ENCODE data around the gene ZBTB49.
A peak's percentile ranks its signal among the peaks of the same experiment; 100 is the strongest.

ZBTB49 gene

DNA sequence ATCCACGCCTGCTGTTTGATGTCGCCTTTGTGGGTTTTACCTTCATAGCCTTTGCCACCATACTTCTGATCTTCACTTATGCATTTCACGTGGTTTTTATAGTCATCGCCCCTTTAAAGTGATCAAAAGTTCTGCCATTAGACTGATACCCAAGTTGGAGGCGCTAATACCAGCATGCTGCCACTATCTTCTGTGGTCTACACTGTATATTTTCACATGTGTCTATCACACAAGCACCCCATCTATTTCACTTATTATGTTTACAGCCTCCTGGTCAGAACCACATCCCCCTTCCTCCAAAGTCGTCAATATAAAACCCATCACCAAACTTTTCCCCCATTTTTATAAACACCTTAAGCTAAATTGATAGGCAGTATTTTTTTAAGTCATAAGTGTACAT, 8.3 kb upstream of the ZBTB49 start:
- DNase-seq (ENCODE audit: low read depth), result no peak

DNA sequence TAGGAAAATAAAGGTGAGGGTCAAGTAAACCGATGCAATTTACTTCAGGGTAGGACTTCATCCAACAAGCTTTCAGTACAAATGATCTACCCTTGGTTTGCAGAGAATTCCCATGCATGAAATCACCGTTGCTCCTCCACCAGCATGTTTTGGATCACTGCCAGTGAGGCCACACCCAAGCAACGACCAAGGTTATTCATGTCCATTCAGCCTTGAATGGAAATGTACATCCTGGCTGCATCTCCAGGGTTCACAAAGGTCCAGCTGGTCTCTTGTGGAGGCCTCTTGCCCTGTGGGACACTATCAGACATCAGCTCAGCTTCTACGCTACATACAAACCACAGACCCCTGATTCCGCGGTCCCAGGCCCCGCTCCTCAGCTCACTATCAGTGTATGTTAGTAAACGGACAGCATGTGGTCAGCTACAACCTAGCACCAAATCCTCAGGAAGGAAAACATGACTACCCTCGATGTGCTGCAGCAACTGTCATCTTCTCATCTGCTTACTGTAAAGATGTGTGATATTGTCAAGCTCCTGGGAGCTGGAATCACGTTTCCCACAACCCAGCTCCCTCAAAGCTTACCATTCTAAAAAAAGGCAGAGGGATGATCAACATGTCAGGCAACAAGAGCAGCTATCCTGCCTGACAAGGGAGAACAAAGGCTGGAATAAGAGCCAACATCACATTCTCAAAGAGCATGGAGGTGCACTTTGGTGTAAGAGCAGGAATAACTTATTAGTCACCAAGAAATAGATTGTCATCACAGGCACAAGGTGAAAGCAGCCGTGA, 5.0 kb upstream of the ZBTB49 start:
- DNase-seq (ENCODE audit: low read depth), result no peak

DNA sequence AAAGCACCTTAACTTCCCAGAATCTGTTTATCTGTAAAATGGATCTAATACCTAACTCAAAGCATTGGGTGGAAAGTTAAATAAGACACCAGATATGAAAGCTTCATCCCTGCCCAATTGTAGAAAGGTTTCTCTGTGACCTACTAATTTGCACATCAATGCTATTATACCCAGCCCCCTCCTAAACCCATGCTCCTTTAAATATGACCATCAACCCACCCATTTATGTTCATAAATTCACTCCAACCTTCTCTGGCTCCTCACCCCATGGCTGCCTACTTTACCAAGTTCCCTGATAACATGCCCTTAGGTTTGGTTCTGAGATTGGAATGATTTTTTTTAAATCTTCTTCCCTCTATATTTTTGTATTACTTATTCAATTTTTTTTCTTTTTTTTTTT, 2.0 kb upstream of the ZBTB49 start:
- no peak for DNase-seq (ENCODE audit: low read depth)

DNA sequence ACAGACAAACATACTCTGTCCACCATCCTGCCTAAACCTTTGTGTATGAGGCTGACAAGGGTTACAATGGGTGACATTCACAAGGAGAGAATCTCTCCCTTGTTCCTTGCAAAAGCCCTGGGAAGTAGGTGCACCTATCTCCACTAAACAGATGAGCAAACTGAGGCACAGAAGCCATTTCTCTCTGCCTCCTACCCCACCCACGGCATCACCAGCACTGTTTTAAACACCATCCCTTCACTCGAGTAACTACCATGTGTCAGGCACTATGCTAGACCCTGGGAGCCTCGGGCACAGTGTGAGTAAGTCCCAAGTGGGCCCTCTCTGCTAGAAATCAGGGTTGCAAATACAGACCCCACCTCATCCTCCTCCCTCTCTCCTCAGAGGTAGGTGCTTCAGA, 996 bp upstream of the ZBTB49 start:
- no peak for DNase-seq (ENCODE audit: low read depth)

DNA sequence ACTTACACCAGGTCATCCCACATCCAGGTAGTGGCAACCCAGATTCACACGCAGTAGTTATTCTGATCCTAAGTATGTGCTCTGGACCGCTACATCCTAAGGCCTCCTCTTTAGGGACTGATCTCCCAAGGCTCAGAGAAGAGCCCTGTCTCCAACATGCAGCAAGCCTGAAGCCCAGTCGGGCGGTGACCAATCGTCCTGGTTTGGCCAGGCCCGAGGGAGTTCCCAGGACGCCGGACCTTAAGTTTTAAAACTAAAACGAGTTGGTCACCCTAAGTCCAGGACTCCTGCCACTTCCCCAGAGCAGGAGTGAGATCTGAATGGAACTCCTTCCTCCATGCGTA, 482 bp upstream of the ZBTB49 start:
- no peak for DNase-seq (ENCODE audit: low read depth)

DNA sequence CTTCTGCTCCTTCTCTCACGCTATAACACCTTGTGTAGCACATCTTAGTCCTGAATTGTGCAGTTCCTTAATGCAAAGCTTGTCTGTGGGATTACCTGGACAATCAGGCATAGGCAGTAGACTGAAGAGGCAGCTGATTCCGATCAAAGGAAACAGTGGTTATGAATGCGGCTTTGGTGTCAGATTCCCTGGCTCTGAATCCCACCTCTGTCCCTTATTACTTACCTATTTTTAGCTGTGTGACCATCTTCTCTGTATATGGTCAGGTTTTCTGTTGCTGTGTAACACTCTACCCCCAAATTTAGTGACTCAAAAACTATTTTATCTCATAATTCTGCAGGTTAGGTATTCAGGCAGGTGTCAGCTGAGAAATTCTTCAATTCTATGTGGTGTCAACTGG, 3.2 kb downstream of the ZBTB49 start:
- DNase-seq (ENCODE audit: low read depth), result no peak

DNA sequence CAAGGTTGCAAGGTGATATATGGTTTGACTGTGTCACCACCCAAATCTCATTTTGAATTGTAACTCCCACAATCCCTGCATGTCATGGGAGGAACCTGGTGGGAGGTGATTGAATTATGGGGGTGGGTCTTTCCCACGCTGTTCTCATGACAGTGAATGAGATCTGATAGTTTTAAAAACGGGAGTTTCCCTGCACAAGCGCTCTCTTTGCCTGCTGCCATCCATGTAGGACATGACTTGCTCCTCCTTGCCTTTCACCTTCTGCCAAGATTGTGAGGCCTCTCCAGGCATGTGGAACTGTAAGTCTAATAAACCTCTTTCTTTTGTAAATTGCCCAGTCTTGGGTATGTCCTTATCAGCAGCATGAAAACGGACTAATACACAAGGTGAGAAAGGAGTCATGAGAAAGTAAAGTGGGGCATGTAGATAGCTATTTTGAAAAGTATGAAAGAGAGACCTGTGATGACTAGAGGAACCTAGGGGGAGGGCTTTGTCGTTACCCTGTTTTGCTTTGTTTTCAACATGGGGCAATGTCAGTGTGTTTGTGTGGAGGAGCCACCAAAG, 6.3 kb downstream of the ZBTB49 start:
- no peak for DNase-seq (ENCODE audit: low read depth)

DNA sequence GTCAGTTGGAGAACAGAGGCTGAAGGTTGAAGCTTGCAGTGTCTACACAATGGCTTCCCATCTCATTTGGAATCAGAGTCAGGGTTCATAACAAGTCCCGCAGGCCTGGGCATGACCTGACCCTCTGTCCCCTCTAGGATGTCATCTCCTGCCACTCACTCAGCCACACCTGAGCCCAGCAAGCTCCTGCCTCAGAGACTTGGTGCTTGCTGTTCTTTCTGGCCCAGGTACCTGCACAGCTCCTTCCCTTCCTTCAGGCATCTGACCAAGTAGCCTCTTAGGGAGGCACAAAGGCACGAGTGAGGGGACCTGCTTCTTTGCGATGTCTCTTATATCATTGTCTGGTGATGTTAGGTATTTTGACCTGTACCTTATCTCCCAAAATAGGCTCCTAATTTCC, 9.0 kb downstream of the ZBTB49 start:
- DNase-seq (ENCODE audit: low read depth), result no peak

DNA sequence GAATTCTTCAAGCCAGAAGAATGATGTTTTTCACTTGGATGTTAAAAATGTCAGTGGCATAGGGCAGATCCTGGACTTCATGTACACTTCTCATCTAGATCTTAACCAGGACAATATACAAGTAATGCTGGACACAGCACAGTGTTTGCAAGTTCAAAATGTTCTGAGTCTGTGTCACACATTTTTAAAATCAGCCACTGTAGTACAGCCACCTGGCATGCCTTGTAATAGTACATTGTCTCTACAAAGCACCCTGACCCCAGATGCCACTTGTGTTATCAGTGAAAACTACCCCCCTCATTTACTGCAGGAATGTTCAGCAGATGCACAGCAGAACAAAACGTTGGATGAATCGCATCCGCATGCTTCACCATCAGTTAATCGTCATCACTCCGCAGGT, 11.9 kb downstream of the ZBTB49 start:
- no peak for DNase-seq (ENCODE audit: low read depth)

DNA sequence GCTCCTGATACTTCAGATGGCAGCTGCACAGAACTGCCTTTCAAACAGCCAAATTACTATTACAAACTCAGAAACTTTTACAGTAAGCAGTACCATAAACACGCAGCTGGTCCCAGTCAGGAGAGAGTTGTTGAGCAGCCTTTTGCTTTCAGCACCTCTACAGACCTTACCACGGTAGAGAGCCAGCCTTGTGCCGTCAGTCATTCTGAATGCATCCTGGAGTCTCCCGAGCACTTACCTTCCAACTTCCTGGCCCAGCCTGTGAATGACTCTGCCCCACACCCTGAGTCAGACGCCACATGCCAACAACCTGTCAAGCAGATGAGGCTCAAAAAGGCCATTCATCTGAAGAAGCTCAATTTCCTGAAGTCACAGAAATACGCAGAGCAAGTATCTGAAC, 12.4 kb downstream of the ZBTB49 start:
- DNase-seq (ENCODE audit: low read depth), result no peak

DNA sequence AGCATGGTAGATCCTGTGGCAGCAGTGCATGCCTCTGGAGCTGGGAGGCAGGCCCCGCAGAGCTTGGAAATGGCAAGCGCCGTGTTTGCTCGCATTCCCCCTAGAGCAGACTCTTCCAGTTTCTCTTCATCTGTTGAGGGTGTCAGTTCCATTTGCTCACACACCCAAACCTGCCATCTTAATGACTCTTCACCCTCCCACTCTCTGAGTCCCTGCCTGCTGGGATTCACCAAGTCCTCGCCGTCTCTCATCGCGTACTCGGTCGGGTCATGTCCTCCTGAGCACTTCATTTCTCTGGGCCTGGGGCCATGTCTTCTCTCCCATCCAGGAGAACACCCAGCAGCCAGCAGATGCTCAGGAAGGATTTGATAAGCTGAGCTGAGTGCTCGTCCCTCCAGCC, 16.9 kb downstream of the ZBTB49 start:
- DNase-seq (ENCODE audit: low read depth), result no peak

DNA sequence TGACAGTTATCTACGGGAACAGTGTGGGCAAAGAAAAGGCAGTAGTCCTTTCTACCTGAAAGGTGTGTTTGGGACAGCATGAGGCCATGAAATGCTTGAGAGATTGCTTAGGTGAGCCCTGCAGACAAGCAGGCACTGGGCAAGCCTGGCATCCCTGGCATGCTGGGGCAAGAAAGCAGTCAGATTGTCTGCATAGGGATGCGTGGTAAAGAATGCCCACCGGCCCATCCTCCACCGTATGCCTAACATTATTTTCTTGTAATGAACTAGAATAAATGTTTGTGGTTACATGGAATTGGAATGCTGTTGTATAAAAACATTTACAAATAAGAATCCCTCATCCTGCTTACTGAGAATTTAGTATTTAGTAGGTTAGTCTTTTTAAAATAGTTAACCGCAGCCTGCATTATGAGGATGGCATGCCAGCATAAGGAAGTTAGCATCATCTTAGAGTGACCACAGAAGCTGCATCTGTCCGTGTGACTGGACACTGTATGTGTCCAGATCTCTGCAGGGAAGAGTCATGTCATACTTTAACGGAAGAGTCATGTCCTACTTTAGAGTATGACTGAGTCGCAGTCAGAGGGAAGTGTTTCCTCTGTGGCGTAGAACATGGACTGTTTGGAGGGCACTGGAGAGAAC, 18.9 kb downstream of the ZBTB49 start:
- peak; percentile 38 for DNase-seq (ENCODE audit: low read depth)

DNA sequence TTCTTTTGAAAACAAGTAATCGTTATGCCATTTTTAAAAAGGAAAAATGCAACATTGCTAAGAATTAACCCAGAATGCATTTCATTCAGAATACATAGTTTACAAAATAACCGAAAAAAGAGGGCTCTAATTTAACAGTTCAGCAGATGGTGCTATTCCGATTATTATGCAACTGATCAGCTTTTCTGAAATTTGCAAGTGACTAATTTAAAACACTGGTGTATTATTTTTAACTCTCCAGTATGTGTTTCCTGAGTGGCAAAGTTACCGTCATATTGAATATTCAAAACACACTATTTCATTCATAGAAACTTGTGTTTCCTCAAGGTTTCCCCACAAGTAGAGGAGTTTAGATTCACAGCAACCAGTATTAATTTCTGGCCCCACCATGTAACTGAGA, 21.1 kb downstream of the ZBTB49 start:
- no peak for DNase-seq (ENCODE audit: low read depth)

DNA sequence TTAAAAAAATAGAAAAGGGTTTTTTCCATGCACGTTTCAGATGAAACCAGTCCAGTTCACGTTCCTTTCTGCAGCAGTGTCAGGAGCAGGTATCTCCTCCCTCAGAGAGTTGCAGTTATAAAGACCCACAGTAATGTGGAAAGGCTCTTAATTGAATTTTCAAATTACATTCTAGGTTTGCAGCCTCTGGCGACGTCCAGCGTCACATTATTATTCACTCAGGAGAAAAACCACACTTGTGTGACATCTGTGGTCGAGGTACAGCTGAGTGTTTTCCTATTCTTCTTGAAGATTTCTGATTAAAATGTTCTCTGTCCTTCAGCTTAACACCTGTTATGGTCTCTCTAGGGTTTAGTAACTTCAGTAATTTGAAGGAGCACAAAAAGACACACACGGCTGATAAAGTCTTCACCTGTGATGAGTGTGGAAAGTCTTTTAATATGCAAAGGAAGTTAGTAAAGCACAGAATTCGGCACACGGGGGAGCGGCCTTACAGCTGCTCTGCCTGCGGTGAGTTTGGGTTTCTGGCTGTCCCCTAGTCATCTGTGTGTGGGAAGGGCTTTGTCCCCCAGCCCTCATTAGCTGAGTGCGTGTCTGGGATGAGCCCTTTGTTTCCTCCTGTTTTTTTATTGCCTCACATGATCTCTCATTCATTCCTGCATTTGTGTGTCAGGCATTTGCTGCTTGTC, 25.6 kb downstream of the ZBTB49 start:
- no peak for DNase-seq (ENCODE audit: low read depth)

DNA sequence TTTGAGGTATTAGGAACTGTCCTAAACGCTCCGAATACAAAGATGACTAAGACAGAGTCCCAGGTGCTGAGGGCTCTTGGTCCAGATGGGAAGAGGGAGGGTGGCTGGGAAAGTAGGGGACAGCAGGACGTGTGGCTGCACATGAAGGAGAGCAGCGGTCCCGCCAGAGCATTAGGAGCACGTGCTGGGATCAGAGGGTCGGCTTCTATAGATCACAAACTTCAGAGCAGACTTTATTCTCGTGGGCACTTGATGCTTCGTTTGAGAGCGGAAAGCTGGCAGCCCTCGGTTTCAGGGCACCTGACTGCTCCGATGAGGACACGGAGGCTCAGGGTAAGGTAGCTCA, 26.1 kb downstream of the ZBTB49 start:
- no peak for DNase-seq (ENCODE audit: low read depth)

DNA sequence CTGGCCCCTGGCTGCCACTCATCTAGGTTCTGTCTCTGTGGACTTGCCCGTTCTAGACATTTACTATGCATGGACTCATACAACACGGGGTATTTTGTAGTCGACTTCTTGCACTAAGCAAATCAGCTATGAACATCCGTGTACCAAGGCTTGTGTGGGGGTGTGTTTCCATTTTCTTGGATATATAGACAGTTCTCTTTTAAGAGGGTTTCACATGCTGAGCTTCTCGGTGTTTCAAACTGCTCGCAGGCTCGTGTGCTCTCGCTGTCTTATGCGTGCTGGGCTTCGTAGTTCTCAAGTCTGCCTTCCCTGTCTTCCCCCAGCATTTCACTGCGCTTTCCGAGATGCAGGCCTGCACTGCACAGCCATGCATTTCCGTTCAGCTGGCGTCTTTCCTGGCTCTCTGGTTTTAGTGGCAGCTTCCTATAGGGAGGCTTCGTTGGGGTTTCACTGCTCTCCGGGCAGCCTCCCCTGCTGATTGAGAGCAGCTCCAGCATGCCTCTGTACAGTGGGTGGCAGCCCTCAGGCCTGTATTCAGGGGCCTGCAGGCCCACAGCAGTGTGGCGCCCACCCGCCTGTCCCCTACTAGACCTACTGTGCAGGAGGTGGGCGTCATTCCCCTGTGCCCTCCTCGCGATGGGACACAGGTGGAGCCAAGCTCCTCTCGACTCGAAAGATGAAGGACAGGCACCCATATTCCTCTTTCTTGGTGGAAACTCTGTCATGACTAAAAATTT, 27.6 kb downstream of the ZBTB49 start:
- no peak for DNase-seq (ENCODE audit: low read depth)

DNA sequence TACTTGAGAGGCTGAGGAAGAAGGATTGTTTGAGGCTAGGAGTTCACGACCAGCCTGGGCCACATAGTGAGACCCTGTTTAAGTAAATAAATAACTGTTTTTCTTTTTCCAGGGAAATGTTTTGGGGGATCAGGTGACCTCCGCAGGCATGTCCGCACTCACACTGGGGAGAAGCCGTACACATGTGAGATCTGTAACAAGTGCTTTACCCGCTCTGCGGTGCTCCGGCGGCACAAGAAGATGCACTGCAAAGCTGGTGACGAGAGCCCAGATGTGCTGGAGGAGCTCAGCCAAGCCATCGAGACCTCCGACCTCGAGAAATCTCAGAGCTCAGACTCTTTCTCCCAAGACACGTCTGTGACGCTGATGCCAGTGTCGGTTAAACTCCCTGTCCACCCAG, 30.5 kb downstream of the ZBTB49 start:
- DNase-seq (ENCODE audit: low read depth), result no peak

DNA sequence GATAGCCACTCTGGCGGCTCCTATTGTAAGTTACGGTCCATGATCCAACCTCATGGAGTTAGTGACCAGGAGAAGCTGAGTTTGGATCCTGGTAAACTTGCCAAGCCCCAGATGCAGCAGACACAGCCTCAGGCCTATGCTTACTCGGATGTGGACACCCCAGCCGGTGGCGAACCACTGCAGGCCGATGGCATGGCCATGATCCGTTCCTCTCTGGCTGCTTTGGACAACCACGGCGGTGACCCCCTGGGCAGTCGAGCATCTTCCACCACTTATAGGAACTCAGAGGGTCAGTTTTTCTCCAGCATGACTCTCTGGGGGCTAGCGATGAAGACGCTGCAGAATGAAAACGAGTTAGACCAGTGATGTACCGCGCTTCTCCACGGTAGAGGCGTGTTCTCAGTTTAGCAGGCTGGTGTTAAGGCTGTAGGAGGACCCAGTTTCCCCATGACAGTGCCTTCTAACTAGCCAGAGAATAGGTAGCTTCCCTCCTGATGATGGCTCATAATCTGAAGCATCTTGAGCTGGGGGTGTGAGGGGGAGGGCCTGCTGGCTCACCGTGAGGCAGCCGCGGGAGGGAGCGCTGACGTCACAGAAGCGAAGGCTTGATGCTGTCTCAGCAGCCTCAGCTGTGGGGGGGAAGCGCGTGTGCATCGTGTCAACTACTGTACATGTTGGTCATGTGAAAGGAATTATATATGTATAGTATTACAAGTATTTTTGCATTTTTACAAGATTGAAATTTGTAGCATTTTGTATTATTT, 31.1 kb downstream of the ZBTB49 start:
- DNase-seq (ENCODE audit: low read depth), result no peak

DNA sequence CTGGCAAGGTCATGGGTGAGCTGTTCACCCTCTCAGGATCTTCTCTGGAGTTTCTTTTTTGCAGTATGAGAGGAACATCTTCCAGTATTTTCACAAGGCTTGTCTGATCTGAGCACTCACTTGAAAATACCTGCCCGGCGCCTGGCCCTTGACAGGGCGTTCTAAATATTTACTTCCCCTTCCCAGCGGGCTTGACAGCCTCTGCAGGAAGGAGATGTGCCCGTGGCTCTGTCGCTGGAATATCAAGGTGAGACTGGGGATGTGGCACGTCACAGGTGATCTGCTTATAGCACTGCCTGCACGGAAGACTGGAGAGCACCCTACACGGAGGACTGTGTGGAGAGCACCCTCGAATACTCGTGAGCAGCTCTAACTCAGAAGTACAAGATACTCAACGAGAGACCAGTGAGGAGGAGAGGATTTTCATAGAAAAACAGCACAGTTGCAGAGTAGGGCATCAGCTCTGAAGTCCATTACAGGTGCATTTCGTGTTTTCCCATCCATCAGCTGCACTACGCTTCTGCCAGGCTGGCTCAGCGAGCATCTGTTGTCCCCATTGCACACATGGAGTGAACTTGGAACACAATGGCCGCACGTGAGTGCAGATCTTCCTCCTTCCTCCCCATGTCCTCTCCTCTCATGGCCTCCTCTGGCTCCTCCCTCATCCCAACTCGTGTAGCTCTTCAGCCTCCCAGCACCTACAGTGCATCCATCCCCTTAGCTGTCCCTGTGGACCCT, 32.1 kb downstream of the ZBTB49 start:
- no peak for DNase-seq (ENCODE audit: low read depth)

DNA sequence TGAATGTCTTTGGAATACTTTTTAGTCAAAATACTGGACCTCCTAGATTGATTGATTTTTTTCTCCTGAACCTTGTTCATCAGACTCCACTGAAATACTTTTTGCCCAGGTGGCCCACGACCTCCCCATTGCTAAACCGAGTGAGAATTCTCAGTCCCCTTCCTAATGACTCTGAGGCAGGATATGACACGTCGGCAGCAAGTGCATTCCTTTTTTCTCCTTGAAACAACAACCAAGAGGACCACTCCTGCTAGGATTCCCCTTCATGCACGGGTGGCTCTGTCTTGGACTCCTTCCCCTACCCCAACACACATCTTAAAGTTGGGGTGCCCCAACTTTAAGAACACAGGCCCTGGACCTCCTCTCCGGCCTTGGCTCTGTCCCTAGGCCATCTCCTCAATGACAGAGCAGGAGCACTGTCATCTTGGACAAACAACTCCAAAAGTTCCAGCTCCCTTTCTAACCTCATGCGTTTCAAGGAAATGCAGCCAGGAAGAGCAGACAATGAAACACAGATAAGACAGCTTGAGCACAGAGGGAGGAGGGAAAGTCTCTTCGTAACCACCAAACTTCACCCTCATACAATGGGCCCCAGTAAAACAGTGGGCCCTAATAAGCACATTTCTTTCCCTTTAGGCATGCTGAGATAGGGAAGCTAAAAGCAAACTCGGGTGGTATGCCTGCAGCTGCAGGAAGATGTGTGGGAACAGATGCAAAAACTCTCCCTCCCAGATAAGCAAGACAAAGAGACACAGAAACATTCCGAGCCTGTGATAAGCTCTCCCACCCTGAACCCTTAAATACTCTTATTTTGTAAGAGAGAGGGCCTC, 33.9 kb downstream of the ZBTB49 start:
- no peak for DNase-seq (ENCODE audit: low read depth)
